BE2C (cell line): ENCODE results near the gene TMEM223.

Experiments
- DNase-seq: peaks from one replicate; pipeline ENCODE4 v3.0.0-alpha.2; 2020
- H3K27me3 ChIP-seq: fragments of 250-450 bp; sonication (Bioruptor Pico); 2 replicates; pipeline ENCODE4 v1.5.1; 2020; ENCODE audit warnings: mild to moderate bottlenecking
- H3K36me3 ChIP-seq: fragments of 250-450 bp; sonication (Bioruptor Pico); 2 replicates; pipeline ENCODE4 v1.5.1; 2020; ENCODE audit warnings: mild to moderate bottlenecking
- H3K4me1 ChIP-seq: fragments of 250-450 bp; sonication (Bioruptor Pico); 2 replicates; pipeline ENCODE4 v1.5.1; 2020
- H3K4me3 ChIP-seq: 2 replicates; pipeline ENCODE4 v1.5.1; 2011; ENCODE audit warnings: low read depth, low read length
- H3K9me3 ChIP-seq: fragments of 250-450 bp; sonication (Bioruptor Pico); 2 replicates; pipeline ENCODE4 v1.5.1; 2020
- CTCF ChIP-seq: IDR thresholded peaks from 2 replicates; pipeline ENCODE4 v1.5.1; 2012; ENCODE audit warnings: mild to moderate bottlenecking, low read depth, low read length

TMEM223 gene

GRCh38 chr11:62789576-62789975, 2.2 kb downstream of the TMEM223 start:
- H3K4me1 ChIP-seq: no peaks in the 10 kb centered on the region
- peaks cover 6% of the 10 kb centered on the region for H3K36me3 ChIP-seq
- no peak overlapping the region for H3K4me3 ChIP-seq
- H3K27me3 ChIP-seq: no peaks in the 10 kb centered on the region
- no peak for TF ChIP-seq CTCF
- no peaks in the 10 kb centered on the region for H3K9me3 ChIP-seq
- DNase-seq: no peak

DNA sequence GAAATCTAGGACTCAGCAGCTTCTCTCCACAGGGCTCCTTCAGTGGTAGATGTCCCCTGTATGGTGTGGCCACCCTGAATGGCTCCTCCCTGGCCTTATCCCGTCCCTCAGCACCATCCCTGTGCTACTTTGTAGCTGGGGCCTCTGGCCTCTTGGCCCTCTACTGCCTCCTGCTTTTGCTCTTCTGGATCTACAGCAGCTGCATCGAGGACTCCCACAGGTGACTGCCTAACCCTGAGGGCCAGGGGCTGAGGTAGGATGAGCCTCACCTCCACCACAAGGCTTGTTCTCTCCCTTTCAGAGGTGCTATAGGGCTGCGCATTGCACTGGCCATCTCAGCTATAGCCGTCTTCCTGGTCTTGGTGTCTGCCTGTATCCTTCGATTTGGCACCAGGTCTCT, 2.8 kb downstream of the TMEM223 start:
- Histone ChIP-seq H3K36me3 (peaks cover 4% of the 10 kb centered on the region; the same call in 1 of the 2 replicates), H3K4me1 (no peaks in the 10 kb centered on the region), H3K4me3 (no peak overlapping the region), H3K9me3 (no peaks in the 10 kb centered on the region), H3K27me3 (no peaks in the 10 kb centered on the region)
- TF ChIP-seq CTCF: no peak
- DNase-seq: no peak

DNA sequence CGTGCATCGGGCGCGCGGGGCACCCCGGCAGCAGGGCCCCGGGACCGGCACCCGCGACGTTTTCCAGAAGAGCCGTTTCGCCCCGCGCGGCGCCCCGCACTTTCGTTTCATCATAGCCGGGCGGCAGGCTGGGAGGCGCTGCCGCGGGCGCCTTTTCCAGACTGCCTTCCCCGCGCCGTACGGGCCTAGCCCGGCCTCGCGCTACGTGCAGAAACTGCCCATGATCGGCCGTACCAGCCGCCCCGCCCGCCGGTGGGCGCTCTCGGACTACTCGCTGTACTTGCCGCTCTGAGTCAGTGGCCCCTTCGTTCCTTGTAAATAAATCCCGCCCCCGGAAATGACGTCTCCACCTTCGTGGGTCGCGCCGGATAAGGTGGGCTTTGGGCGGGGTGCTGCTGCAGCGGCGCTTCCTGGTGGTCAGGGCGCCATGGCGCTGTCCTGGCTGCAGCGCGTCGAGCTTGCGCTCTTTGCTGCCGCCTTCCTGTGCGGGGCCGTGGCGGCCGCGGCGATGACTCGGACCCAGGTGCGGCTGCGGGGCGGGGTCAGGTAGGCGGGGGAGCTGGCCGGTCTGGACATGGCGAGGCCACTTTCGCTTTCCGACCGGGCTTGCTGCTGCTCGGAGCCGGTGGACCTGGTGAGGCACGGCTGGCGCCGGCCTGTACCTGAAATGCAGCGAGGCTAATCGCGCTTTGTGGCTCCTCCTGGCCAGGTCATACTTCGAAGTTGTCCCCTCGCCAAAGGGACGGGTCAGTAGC, 4.6 kb downstream of the TMEM223 start, which contains the start of gene TMEM179B:
TSS of gene TMEM179B (plus strand) at position 398 of the 755 bp plus-strand sequence. CDS start at position 428, 30 bp downstream.
- H3K36me3 ChIP-seq: peaks cover 4% of the 10 kb centered on the region; the same call in 1 of the 2 replicates
- H3K9me3 ChIP-seq: no peaks in the 10 kb centered on the region
- no peaks in the 10 kb centered on the region for H3K27me3 ChIP-seq
- peak; percentile 57 for TF ChIP-seq CTCF
- peak within 1 kb of the TSS; percentile 81 for H3K4me3 ChIP-seq
- DNase-seq: peak; percentile 95
- no peaks in the 10 kb centered on the region for H3K4me1 ChIP-seq

DNA sequence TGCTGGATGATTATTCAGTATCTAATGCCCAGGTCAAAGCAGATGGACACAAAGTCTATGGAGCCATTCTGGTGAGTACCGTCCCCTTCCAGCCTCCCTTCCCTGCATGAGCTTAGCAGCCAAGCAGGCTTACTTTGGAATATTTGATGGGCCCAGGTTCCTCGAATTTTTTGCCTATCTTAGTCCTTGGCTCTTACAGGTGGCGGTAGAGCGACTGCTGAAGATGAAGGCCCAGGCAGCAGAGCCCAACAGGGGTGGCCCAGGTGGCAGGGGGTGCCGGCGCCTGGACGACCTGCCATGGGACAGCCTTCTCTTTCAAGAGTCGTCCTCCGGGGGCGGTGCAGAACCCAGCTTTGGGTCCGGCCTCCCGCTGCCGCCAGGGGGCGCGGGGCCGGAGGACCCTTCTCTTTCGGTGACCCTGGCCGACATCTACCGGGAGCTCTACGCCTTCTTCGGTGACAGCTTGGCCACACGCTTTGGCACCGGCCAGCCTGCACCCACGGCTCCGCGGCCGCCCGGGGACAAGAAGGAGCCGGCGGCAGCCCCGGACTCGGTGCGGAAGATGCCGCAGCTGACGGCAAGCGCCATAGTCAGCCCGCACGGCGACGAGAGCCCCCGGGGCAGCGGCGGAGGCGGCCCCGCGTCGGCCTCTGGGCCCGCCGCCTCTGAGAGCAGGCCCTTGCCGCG, 5.3 kb downstream of the TMEM223 start:
- H3K4me3 ChIP-seq: peak overlapping the region; percentile 81
- no peaks in the 10 kb centered on the region for H3K4me1 ChIP-seq
- peaks cover 4% of the 10 kb centered on the region; the same call in 1 of the 2 replicates for H3K36me3 ChIP-seq
- peak; percentile 80 for DNase-seq
- H3K9me3 ChIP-seq: no peaks in the 10 kb centered on the region
- TF ChIP-seq CTCF: peak; percentile 80
- no peaks in the 10 kb centered on the region for H3K27me3 ChIP-seq

GRCh38 chr11:62782753-62783152, 9.1 kb downstream of the TMEM223 start:
- H3K9me3 ChIP-seq: no peaks in the 10 kb centered on the region
- peaks cover 7% of the 10 kb centered on the region; the same call in 1 of the 2 replicates for H3K36me3 ChIP-seq
- H3K4me1 ChIP-seq: no peaks in the 10 kb centered on the region
- no peaks in the 10 kb centered on the region for H3K27me3 ChIP-seq
- no peak for DNase-seq
- no peak for TF ChIP-seq CTCF
- no peak overlapping the region for H3K4me3 ChIP-seq

GRCh38 chr11:62778441-62778840, 13.4 kb downstream of the TMEM223 start:
- 0 out of 2 replicates have a peak, but pooled peaks cover 3% of the 10 kb centered on the region for H3K36me3 ChIP-seq
- H3K27me3 ChIP-seq: no peaks in the 10 kb centered on the region
- no peaks in the 10 kb centered on the region for H3K9me3 ChIP-seq
- no peak for DNase-seq
- H3K4me3 ChIP-seq: no peak overlapping the region
- no peaks in the 10 kb centered on the region for H3K4me1 ChIP-seq
- no peak for TF ChIP-seq CTCF
